ENCODE results near the gene TMCO1.
"Not testable (repeated sequence)": the region's sequence is repeated elsewhere in the genome, so short reads cannot be mapped to it uniquely, and the experiment has no call there.

Gene TMCO1

DNA sequence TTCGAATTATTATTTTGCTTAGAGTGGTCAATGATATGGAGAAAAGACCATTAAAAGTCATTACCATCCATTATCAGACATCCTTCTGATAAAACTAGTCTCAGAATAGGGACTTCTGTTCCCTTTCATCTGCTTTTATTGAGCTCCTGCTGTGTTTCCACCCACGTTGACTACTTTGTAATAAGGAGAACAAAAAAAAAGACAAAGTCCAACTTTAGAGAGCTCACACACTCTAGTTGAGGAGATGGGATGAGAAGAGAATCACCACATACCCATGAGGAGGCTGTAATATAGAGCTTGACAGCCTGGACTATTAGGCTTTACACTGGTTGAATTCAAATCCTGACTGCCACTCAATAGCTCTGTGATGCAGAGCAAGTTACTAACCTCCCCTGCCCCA, 42.5 kb downstream of the TMCO1 start:
- ATAC-seq = no peak
- TF ChIP-seq, protein P1, sequence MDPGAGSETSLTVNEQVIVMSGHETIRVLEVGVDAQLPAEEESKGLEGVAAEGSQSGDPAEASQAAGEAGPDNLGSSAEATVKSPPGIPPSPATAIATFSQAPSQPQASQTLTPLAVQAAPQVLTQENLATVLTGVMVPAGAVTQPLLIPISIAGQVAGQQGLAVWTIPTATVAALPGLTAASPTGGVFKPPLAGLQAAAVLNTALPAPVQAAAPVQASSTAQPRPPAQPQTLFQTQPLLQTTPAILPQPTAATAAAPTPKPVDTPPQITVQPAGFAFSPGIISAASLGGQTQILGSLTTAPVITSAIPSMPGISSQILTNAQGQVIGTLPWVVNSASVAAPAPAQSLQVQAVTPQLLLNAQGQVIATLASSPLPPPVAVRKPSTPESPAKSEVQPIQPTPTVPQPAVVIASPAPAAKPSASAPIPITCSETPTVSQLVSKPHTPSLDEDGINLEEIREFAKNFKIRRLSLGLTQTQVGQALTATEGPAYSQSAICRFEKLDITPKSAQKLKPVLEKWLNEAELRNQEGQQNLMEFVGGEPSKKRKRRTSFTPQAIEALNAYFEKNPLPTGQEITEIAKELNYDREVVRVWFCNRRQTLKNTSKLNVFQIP (CRISPR knock-in tag; IDR thresholded peaks at IDR 0.05; ENCODE audit: borderline replicate concordance, low read depth) = no peak
- no peak for TF ChIP-seq PPARA (CRISPR knock-in tag; IDR thresholded peaks at IDR 0.05; ENCODE audit: borderline replicate concordance)
- no peak for TF ChIP-seq ZFP3 (CRISPR knock-in tag; IDR thresholded peaks at IDR 0.05)
- no peak for TF ChIP-seq ZNF565 (CRISPR knock-in tag; conservative IDR thresholded peaks at IDR 0.05; ENCODE audit: low read depth)
- TF ChIP-seq, protein P2, sequence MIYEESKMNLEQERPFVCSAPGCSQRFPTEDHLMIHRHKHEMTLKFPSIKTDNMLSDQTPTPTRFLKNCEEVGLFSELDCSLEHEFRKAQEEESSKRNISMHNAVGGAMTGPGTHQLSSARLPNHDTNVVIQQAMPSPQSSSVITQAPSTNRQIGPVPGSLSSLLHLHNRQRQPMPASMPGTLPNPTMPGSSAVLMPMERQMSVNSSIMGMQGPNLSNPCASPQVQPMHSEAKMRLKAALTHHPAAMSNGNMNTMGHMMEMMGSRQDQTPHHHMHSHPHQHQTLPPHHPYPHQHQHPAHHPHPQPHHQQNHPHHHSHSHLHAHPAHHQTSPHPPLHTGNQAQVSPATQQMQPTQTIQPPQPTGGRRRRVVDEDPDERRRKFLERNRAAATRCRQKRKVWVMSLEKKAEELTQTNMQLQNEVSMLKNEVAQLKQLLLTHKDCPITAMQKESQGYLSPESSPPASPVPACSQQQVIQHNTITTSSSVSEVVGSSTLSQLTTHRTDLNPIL (CRISPR knock-in tag; IDR thresholded peaks at IDR 0.05; ENCODE audit: low read depth) = no peak
- TF ChIP-seq, protein P3, sequence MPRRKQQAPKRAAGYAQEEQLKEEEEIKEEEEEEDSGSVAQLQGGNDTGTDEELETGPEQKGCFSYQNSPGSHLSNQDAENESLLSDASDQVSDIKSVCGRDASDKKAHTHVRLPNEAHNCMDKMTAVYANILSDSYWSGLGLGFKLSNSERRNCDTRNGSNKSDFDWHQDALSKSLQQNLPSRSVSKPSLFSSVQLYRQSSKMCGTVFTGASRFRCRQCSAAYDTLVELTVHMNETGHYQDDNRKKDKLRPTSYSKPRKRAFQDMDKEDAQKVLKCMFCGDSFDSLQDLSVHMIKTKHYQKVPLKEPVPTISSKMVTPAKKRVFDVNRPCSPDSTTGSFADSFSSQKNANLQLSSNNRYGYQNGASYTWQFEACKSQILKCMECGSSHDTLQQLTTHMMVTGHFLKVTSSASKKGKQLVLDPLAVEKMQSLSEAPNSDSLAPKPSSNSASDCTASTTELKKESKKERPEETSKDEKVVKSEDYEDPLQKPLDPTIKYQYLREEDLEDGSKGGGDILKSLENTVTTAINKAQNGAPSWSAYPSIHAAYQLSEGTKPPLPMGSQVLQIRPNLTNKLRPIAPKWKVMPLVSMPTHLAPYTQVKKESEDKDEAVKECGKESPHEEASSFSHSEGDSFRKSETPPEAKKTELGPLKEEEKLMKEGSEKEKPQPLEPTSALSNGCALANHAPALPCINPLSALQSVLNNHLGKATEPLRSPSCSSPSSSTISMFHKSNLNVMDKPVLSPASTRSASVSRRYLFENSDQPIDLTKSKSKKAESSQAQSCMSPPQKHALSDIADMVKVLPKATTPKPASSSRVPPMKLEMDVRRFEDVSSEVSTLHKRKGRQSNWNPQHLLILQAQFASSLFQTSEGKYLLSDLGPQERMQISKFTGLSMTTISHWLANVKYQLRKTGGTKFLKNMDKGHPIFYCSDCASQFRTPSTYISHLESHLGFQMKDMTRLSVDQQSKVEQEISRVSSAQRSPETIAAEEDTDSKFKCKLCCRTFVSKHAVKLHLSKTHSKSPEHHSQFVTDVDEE (CRISPR knock-in tag; IDR thresholded peaks at IDR 0.05) = no peak

DNA sequence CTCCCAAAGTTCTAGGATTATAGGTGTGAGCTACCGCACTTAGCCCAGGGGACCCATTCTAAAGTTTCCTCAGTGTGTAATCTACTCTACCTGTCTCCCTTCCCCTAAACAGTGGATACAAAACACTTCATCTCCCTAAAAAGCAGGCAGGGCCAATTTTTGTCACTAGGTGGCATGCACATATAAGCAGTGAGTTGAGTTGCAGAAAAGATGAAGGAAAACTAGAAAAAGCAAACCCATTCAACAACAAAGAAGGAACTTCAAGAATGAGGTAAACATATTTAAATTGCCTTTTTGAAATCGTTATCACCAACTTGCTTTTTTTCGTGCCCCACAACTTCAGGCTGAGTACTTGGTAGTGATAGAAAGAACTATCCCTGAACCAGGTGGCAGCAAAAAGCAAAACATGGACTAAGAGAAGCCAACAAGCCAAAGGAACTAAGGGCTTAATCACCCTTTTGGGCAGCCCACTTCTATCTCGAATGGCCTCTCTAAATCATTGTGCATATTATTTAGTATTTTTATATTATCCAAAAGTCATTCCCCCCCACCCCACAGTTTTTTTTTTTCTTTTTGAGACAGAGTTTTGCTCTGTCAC, 50.7 kb downstream of the TMCO1 start:
- no peak for TF ChIP-seq ZNF565 (CRISPR knock-in tag; conservative IDR thresholded peaks at IDR 0.05; ENCODE audit: low read depth)
- no peak for TF ChIP-seq GLIS3 (CRISPR knock-in tag; IDR thresholded peaks at IDR 0.05)
- no peak for TF ChIP-seq ARNTL (CRISPR knock-in tag; IDR thresholded peaks at IDR 0.05; ENCODE audit: borderline replicate concordance, low read depth)
- no peak for TF ChIP-seq CSDC2 (CRISPR knock-in tag; IDR thresholded peaks at IDR 0.05)
- TF ChIP-seq SNAI2 (CRISPR knock-in tag; IDR thresholded peaks at IDR 0.05) = no peak
- TF ChIP-seq, protein P1 (CRISPR knock-in tag; IDR thresholded peaks at IDR 0.05; ENCODE audit: borderline replicate concordance, low read depth) = no peak
- no peak for TF ChIP-seq ESRRG (CRISPR knock-in tag; IDR thresholded peaks at IDR 0.05)
- no peak for TF ChIP-seq TCF4 (CRISPR knock-in tag; IDR thresholded peaks at IDR 0.05; ENCODE audit: borderline replicate concordance)
- no peak for TF ChIP-seq PPARA (CRISPR knock-in tag; IDR thresholded peaks at IDR 0.05; ENCODE audit: borderline replicate concordance)
- TF ChIP-seq ZFP3 (CRISPR knock-in tag; IDR thresholded peaks at IDR 0.05) = no peak
- no peak for TF ChIP-seq ZFP30 (CRISPR knock-in tag; IDR thresholded peaks at IDR 0.05)
- TF ChIP-seq RARB (CRISPR knock-in tag; IDR thresholded peaks at IDR 0.05) = no peak
- TF ChIP-seq ZC3H10 (CRISPR knock-in tag; IDR thresholded peaks at IDR 0.05) = no peak
- TF ChIP-seq, protein P4, sequence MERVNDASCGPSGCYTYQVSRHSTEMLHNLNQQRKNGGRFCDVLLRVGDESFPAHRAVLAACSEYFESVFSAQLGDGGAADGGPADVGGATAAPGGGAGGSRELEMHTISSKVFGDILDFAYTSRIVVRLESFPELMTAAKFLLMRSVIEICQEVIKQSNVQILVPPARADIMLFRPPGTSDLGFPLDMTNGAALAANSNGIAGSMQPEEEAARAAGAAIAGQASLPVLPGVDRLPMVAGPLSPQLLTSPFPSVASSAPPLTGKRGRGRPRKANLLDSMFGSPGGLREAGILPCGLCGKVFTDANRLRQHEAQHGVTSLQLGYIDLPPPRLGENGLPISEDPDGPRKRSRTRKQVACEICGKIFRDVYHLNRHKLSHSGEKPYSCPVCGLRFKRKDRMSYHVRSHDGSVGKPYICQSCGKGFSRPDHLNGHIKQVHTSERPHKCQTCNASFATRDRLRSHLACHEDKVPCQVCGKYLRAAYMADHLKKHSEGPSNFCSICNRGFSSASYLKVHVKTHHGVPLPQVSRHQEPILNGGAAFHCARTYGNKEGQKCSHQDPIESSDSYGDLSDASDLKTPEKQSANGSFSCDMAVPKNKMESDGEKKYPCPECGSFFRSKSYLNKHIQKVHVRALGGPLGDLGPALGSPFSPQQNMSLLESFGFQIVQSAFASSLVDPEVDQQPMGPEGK (CRISPR knock-in tag; IDR thresholded peaks at IDR 0.05; ENCODE audit: borderline replicate concordance) = no peak
- peak; percentile 91 for ATAC-seq

DNA sequence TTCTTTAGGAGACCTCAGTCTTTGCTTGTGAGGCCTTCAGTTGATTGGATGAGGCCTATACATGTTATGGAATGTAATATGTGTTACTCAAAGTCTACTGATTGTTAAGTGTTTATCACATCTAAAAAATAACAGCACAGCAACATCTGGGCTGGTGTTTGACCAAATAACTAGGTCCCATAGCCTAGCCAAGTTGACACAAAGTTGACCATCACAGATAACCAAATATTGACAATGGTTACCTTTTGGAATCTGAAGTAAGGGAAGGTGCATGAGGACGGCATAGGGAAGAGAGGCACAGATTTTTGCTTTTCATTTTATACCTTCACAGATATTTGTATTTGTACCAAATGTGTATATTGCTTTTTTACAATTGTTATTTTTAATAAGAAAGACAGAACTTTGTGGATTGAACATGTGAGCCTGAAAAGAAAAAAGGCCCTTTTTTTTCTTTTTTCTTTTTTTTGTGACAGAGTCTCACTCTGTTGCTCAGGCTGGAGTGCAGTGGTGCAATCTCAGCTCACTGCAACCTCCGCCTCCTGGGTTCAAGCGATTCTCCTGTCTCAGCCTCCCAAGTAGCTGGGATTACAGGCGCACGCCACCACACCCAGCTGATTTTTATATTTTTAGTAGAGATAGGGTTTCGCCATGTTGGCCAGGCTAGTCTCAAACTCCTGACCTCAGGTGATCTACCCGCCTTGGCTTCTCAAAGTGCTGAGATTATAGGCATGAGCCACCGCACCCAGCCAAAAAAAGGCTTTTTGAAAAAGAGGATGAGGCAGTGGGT, 52.2 kb downstream of the TMCO1 start:
- ATAC-seq = not testable (repeated sequence)

DNA sequence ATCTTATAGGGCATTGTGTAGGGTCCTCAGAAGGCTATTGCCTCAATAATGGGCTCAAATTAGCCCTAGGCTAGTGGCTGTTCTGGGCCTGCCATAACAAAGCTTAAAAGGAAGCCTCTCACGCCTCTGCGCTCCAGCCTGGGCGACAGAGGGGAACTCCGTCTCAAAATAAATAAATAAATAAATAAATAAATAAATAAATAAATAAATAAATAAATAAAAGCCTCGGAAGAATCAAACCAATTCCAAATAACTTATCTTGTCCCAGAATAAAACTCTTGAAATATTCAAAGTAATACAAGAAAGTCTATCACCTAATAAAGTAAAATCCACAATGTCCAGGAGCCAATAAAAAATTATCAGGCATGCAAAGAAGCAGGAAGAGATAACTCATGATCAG, 55.9 kb downstream of the TMCO1 start:
- TF ChIP-seq, protein P3 (CRISPR knock-in tag; IDR thresholded peaks at IDR 0.05) = no peak
- TF ChIP-seq ZNF70 (CRISPR knock-in tag; IDR thresholded peaks at IDR 0.05) = no peak
- TF ChIP-seq, protein P5, sequence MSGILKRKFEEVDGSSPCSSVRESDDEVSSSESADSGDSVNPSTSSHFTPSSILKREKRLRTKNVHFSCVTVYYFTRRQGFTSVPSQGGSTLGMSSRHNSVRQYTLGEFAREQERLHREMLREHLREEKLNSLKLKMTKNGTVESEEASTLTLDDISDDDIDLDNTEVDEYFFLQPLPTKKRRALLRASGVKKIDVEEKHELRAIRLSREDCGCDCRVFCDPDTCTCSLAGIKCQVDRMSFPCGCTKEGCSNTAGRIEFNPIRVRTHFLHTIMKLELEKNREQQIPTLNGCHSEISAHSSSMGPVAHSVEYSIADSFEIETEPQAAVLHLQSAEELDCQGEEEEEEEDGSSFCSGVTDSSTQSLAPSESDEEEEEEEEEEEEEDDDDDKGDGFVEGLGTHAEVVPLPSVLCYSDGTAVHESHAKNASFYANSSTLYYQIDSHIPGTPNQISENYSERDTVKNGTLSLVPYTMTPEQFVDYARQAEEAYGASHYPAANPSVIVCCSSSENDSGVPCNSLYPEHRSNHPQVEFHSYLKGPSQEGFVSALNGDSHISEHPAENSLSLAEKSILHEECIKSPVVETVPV (CRISPR knock-in tag; IDR thresholded peaks at IDR 0.05) = no peak
- TF ChIP-seq, protein P2 (CRISPR knock-in tag; IDR thresholded peaks at IDR 0.05; ENCODE audit: low read depth) = no peak
- ATAC-seq = no peak
